ENCODE data around the gene BCL11A. TPM values are rescaled to one million over a fixed set of nuclear protein-coding genes. Genes with fewer than 3 reads are reported as not detected.

BCL11A gene
- total RNA-seq, 1 donor from 2014 or later: 10.7 TPM

DNA sequence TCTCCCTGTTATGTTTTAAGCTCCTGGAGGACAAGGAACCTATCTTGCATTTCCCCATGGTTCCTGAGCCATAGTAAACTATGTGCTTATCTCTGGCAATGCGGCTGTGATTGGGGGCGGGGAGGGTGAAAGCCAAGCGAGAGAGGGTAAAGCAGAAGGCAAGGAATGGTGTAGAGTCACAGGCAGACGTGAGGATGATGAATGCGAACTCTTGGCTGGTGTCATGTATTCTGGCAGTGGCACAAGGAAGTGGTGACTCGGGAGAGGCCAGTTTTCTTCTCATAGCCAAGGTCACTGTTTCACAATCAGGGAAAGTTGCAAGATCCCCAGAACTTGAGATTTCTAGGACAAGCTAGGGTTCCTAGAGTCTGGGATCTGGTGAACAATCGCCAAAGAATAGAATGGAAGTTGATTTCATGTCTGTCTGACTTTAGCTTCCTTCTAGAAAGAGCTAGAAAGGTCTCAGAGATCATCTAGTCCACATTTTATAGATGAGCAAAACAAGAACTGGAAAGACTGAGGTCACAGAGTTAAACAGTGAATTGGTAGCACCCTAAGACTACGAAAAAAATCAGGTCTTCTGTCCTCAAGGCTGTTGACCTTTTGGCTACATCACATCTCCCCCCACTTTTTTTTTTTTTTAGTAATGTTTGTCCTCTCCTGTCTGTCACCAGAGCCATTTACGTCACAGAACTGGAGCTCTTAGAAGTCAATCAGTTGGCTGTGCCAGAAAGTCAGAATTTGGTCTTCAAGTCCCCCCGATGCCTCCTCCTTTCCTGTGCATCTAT is 137.0 kb downstream of the BCL11A start:
- no peaks in the 10 kb centered on the region for H3K27me3 Mint-ChIP-seq (ENCODE audit: unreplicated experiment)
- no peak overlapping the region for H3K27ac Mint-ChIP-seq (ENCODE audit: unreplicated experiment)
- H3K36me3 Mint-ChIP-seq (ENCODE audit: unreplicated experiment): no peaks in the 10 kb centered on the region
- no peak for TF ChIP-seq CTCF (IDR thresholded peaks at IDR 0.05)
- H3K4me3 Mint-ChIP-seq (ENCODE audit: unreplicated experiment): no peak overlapping the region
- H3K4me1 Mint-ChIP-seq (ENCODE audit: unreplicated experiment): peaks cover under 1% of the 10 kb centered on the region
- no peak for DNase-seq (ENCODE audit: extremely low spot score, unreplicated experiment)
- H3K9me3 Mint-ChIP-seq (ENCODE audit: unreplicated experiment): peaks cover 12% of the 10 kb centered on the region

DNA sequence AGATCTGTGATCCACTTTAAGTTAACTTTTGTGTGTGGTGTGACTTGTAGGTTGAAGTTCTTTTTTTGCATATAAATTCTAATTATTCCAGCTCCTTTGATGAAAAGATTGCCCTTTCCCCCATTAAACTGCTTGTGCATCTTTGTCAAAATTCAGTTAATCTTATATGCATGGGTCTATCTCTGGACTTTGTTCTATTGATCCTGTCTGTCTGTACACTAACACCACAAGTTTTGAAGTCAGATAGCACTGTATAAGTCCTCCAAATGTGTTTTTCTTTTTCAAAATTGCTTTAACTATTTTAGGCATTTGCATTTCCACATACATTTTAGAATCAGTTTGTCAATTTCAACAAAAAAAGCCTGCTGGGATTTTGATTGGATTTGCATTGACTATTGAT is 137.6 kb downstream of the BCL11A start:
- Mint-ChIP-seq H3K36me3 (ENCODE audit: unreplicated experiment) (no peaks in the 10 kb centered on the region), H3K27ac (ENCODE audit: unreplicated experiment) (no peak overlapping the region), H3K27me3 (ENCODE audit: unreplicated experiment) (no peaks in the 10 kb centered on the region), H3K9me3 (ENCODE audit: unreplicated experiment) (peaks cover 12% of the 10 kb centered on the region), H3K4me1 (ENCODE audit: unreplicated experiment) (peaks cover 4% of the 10 kb centered on the region), H3K4me3 (ENCODE audit: unreplicated experiment) (no peak overlapping the region)
- TF ChIP-seq CTCF (IDR thresholded peaks at IDR 0.05): no peak
- no peak for DNase-seq (ENCODE audit: extremely low spot score, unreplicated experiment)

- Mint-ChIP-seq H3K36me3 (ENCODE audit: unreplicated experiment) (no peaks in the 10 kb centered on the region), H3K27ac (ENCODE audit: unreplicated experiment) (no peak overlapping the region), H3K9me3 (ENCODE audit: unreplicated experiment) (peaks cover 12% of the 10 kb centered on the region), H3K27me3 (ENCODE audit: unreplicated experiment) (peaks cover 2% of the 10 kb centered on the region), H3K4me1 (ENCODE audit: unreplicated experiment) (peaks cover 4% of the 10 kb centered on the region), H3K4me3 (ENCODE audit: unreplicated experiment) (no peak overlapping the region)
- no peak for TF ChIP-seq CTCF (IDR thresholded peaks at IDR 0.05)
- DNase-seq (ENCODE audit: extremely low spot score, unreplicated experiment): no peak
Observed at GRCh38 chr2:60414495-60415138, 138.8 kb downstream of the BCL11A start.

- H3K4me1 Mint-ChIP-seq (ENCODE audit: unreplicated experiment): peaks cover 4% of the 10 kb centered on the region
- H3K27ac Mint-ChIP-seq (ENCODE audit: unreplicated experiment): no peak overlapping the region
- no peak overlapping the region for H3K4me3 Mint-ChIP-seq (ENCODE audit: unreplicated experiment)
- no peak for TF ChIP-seq CTCF (IDR thresholded peaks at IDR 0.05)
- H3K36me3 Mint-ChIP-seq (ENCODE audit: unreplicated experiment): no peaks in the 10 kb centered on the region
- peaks cover 12% of the 10 kb centered on the region for H3K9me3 Mint-ChIP-seq (ENCODE audit: unreplicated experiment)
- H3K27me3 Mint-ChIP-seq (ENCODE audit: unreplicated experiment): peaks cover 4% of the 10 kb centered on the region
- DNase-seq (ENCODE audit: extremely low spot score, unreplicated experiment): no peak
Observed at GRCh38 chr2:60413814-60414168, 139.7 kb downstream of the BCL11A start.

DNA sequence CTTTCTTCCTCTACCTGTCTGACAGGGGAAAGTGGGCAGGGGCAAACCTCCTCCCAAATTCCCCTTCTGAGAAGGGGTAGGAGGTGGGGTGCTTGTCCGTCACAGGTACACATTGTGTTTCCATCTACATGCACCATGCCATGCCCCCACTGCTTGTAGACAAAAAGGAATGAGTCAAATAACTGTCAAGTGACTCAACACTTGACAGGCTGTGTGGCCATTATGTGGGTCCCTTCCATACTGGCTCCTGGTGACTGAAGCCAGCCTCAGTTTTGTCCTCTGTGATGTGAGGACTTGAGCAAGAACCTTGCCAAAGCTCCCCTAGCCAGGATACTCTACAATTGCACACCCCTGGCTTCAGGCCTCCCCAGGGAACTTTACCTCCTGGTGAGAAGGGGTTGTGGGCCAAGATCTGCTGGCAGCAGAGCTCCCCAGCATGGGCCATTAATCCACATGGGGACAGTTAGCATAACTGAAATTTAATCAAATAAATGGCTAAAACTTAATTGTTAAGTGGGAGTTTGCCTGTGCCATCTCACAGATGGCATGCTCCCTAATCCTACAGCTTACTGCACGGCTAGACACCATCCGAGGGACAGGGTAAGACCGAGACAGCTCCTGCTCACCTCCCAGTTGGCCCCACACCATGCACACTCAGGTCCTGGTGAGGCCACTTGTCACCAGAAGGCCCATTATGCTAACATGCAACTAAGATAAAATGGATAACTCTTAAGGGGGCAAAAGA is 140.2 kb downstream of the BCL11A start:
- peaks cover 4% of the 10 kb centered on the region for H3K27me3 Mint-ChIP-seq (ENCODE audit: unreplicated experiment)
- no peak for TF ChIP-seq CTCF (IDR thresholded peaks at IDR 0.05)
- H3K9me3 Mint-ChIP-seq (ENCODE audit: unreplicated experiment): peaks cover 12% of the 10 kb centered on the region
- no peak overlapping the region for H3K4me3 Mint-ChIP-seq (ENCODE audit: unreplicated experiment)
- DNase-seq (ENCODE audit: extremely low spot score, unreplicated experiment): no peak
- peaks cover 4% of the 10 kb centered on the region for H3K4me1 Mint-ChIP-seq (ENCODE audit: unreplicated experiment)
- no peaks in the 10 kb centered on the region for H3K36me3 Mint-ChIP-seq (ENCODE audit: unreplicated experiment)
- no peak overlapping the region for H3K27ac Mint-ChIP-seq (ENCODE audit: unreplicated experiment)

Measured in osteocyte (in vitro differentiated cells).